CD14-positive monocyte (primary cell): ENCODE measurements around the gene DYNC1H1. TPM values are rescaled to one million over a fixed set of nuclear protein-coding genes. Genes with fewer than 3 reads are reported as not detected.

Experiments used
- DNase-seq, 3 donors: peaks; one replicate each; pipeline ENCODE4 v3.0.0-alpha.2; 2011 to 2022
- H2AFZ ChIP-seq: 2 replicates; pipeline ENCODE4 v1.6.0; 2012; ENCODE audit warnings: mild to moderate bottlenecking, low read depth, low read length, inconsistent platforms; ENCODE audit not compliant: insufficient read depth, poor library complexity, severe bottlenecking
- H3K27ac ChIP-seq, 2 donors: 1 replicate in 1 of 2; 2 replicates in 1 of 2; pipeline ENCODE4 v1.5.1; 2012 to 2013; ENCODE audit warnings: low read length in 2 of 2, control low read depth in 1 of 2, inconsistent platforms in 1 of 2, low read depth in 1 of 2, mild to moderate bottlenecking in 1 of 2
- H3K27me3 ChIP-seq, 2 donors: one replicate each; pipeline versions ENCODE4 v1.6.0 to v1.6.1; 2011 to 2013; ENCODE audit warnings: low read length in 2 of 2; ENCODE audit not compliant: control insufficient read depth in 2 of 2, insufficient read depth in 2 of 2
- H3K36me3 ChIP-seq, 2 donors: replicated peaks in 1 of 2; 1 replicate in 1 of 2; 2 replicates in 1 of 2; pipeline versions ENCODE4 v1.5.1 to v1.6.1; 2012 to 2013; ENCODE audit warnings: low read length in 2 of 2, control low read depth in 1 of 2, inconsistent platforms in 1 of 2, mild to moderate bottlenecking in 1 of 2; ENCODE audit not compliant: insufficient read depth in 2 of 2, control insufficient read depth in 1 of 2
- H3K4me1 ChIP-seq, 2 donors: 1 replicate in 1 of 2; 2 replicates in 1 of 2; pipeline versions ENCODE4 v1.5.1 to v1.6.1; 2012 to 2013; ENCODE audit warnings: low read length in 2 of 2, control low read depth in 1 of 2, inconsistent platforms in 1 of 2, mild to moderate bottlenecking in 1 of 2, moderate library complexity in 1 of 2; ENCODE audit not compliant: insufficient read depth in 2 of 2, control insufficient read depth in 1 of 2
- H3K4me2 ChIP-seq: replicated peaks from 2 replicates; pipeline ENCODE3; 2012; ENCODE audit warnings: low read length, moderate library complexity, mild to moderate bottlenecking; ENCODE audit not compliant: poor library complexity, severe bottlenecking; ENCODE audit errors: extremely low read depth
- H3K4me3 ChIP-seq, 3 experiments: fragments of 200-600 bp in 1 of 3; sonication (generic) in 1 of 3; replicated peaks in 1 of 3; 1 replicate in 2 of 3; 2 replicates in 1 of 3; pipeline ENCODE4 v1.5.1; 2011 to 2013; ENCODE audit warnings: low read length in 3 of 3, mild to moderate bottlenecking in 3 of 3, control low read depth in 2 of 3, low read depth in 2 of 3, inconsistent platforms in 1 of 3, moderate library complexity in 1 of 3
- H3K79me2 ChIP-seq: 2 replicates; pipeline ENCODE4 v1.6.0; 2012; ENCODE audit warnings: mild to moderate bottlenecking, control low read depth, inconsistent platforms, low read length, moderate library complexity; ENCODE audit not compliant: insufficient read depth
- H3K9ac ChIP-seq: 2 replicates; pipeline ENCODE4 v1.6.0; 2017; ENCODE audit warnings: low read length, mild to moderate bottlenecking; ENCODE audit not compliant: insufficient read depth, poor library complexity, severe bottlenecking
- H3K9me3 ChIP-seq, 2 donors: replicated peaks in 1 of 2; 1 replicate in 1 of 2; 2 replicates in 1 of 2; pipeline versions ENCODE4 v1.5.1 to v1.6.1; 2012 to 2013; ENCODE audit warnings: low read length in 2 of 2, control low read depth in 1 of 2; ENCODE audit not compliant: control insufficient read depth in 1 of 2, insufficient read depth in 1 of 2
- H4K20me1 ChIP-seq: 2 replicates; pipeline ENCODE4 v1.6.0; 2012; ENCODE audit warnings: mild to moderate bottlenecking, low read length, control low read depth, moderate library complexity; ENCODE audit not compliant: insufficient read depth
- H3K27ac Mint-ChIP-seq, 7 donors: one replicate each; pipeline ENCODE4 v1.8.0; 2020; ENCODE audit warnings: mild to moderate bottlenecking in 7 of 7, mixed read lengths in 7 of 7, moderate library complexity in 6 of 7, inconsistent platforms in 2 of 7
- H3K27me3 Mint-ChIP-seq, 3 donors: one replicate each; pipeline ENCODE4 v1.8.0; 2021 to 2022; ENCODE audit warnings: low read depth in 3 of 3, mild to moderate bottlenecking in 3 of 3, mixed read lengths in 3 of 3, moderate library complexity in 3 of 3, inconsistent platforms in 1 of 3
- H3K36me3 Mint-ChIP-seq, 2 donors: one replicate each; pipeline ENCODE4 v1.8.0; 2020; ENCODE audit warnings: mixed read lengths in 2 of 2, inconsistent platforms in 1 of 2, mild to moderate bottlenecking in 1 of 2
- H3K4me1 Mint-ChIP-seq: one replicate; pipeline ENCODE4 v1.8.0; 2020; ENCODE audit warnings: mild to moderate bottlenecking, mixed read lengths
- H3K4me3 Mint-ChIP-seq, 2 donors: one replicate each; pipeline ENCODE4 v1.8.0; 2020; ENCODE audit warnings: mild to moderate bottlenecking in 2 of 2, mixed read lengths in 2 of 2, moderate library complexity in 1 of 2
- H3K9me3 Mint-ChIP-seq, 7 donors: one replicate each; pipeline ENCODE4 v1.8.0; 2020 to 2022; ENCODE audit warnings: mixed read lengths in 7 of 7, mild to moderate bottlenecking in 6 of 7, moderate library complexity in 6 of 7, inconsistent platforms in 2 of 7
- CTCF ChIP-seq: fragments of 200-600 bp; IDR thresholded peaks from one replicate; pipeline ENCODE4 v1.8.0; 2022; ENCODE audit warnings: antibody characterized with exemption, mild to moderate bottlenecking
- WGBS: methylation state at CpG from one replicate; pipeline ENCODE4 v1.1.5; 2013; ENCODE audit warnings: missing lambda C conversion rate; ENCODE audit not compliant: insufficient coverage; 5-methylcytosine and 5-hydroxymethylcytosine counted together
- intact Hi-C, 2 donors: fragments of 100-400 bp; cut with micrococcal nuclease; formaldehyde crosslinking; loops; one replicate each; pipeline versions ENCODE4 v1.15.0 to v1.15.1; 2023
- polyA plus RNA-seq, 3 donors: library from polyadenylated mRNA; depleted of rRNA in 1 of 3; unstranded in 2 of 3; stranded (reverse) in 1 of 3; fragments of 300-500 nt in 2 of 3; fragments of >200 nt in 1 of 3; fragmentation: Illumina TruSeq in 2 of 3; gene quantifications; 1 replicate in 2 of 3; 2 replicates in 1 of 3; pipeline ENCODE4 v1.2.3, GENCODE V29; 2012 to 2021

The DYNC1H1 gene
- polyA plus RNA-seq, 3 donors = 14.7 to 87.3 (median 23.6) TPM

GRCh38 chr14:101957406-101958234, 6.8 kb upstream of the DYNC1H1 start:
- no peak overlapping the region for H3K4me3 Mint-ChIP-seq
- 94% methylated on average over 10 of the region's 13 CpGs for WGBS
- H3K9me3 Mint-ChIP-seq = peaks cover 0 to 2% (median 0%) of the 10 kb centered on the region in 7 donors

More at GRCh38 chr14:101957406-101958234, 6.8 kb upstream of the DYNC1H1 start:
- intact Hi-C loops = loop anchor here in 1 of 2 donors (5.0 kb wide), 1 partner anchor 35 kb away; no protein-coding TSS in a partner anchor
- Histone ChIP-seq H2AFZ (no peak overlapping the region), H4K20me1 (no peaks in the 10 kb centered on the region), H3K9ac (no peak overlapping the region), H3K9me3 (no peaks in the 10 kb centered on the region), H3K27me3 (no peaks in the 10 kb centered on the region), H3K27ac (no peak overlapping the region), H3K4me2 (no peak overlapping the region), H3K36me3 (no peaks in the 10 kb centered on the region), H3K4me3 (no peak overlapping the region), H3K79me2 (no peaks in the 10 kb centered on the region), H3K4me1 (peaks cover 0 to 3% of the 10 kb centered on the region in 2 donors)
- no peak for DNase-seq
- Mint-ChIP-seq H3K36me3 (no peaks in the 10 kb centered on the region), H3K4me1 (peaks cover 7% of the 10 kb centered on the region), H3K27me3 (peaks cover 2 to 5% (median 3%) of the 10 kb centered on the region in 3 donors), H3K27ac (no peak overlapping the region)
- no peak for TF ChIP-seq CTCF
